ENCODE measurements around the gene DNAJB6.
"Not testable (repeated sequence)": the region's sequence is repeated elsewhere in the genome, so short reads cannot be mapped to it uniquely, and the experiment has no call there.

The DNAJB6 gene

GRCh38 chr7:157323401-157323800 lies 13.4 kb upstream of the DNAJB6 start:
- DNase-seq: no peak

GRCh38 chr7:157329447-157329846 lies 7.4 kb upstream of the DNAJB6 start:
- DNase-seq: no peak

- not testable (repeated sequence) for DNase-seq
Observed at GRCh38 chr7:157330567-157330966, 6.2 kb upstream of the DNAJB6 start.

DNA sequence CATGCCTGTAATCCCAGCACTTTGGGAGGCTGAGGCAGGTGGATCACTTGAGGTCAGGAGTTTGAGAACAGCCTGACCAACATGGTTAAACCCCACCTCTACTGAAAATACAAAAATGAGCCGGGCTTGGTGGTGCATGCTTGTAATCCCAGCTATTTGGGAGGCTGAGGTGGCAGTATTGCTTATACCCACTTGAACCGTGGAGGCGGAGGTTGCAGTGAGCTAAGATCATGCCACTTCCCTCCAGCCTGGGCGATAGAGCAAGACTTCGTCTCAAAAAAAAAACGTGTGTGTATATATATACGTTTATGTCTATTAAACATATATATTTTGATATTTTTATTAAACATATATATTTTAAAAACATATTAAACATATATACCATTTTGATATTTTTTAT lies 5.8 kb upstream of the DNAJB6 start:
- DNase-seq: not testable (repeated sequence)

GRCh38 chr7:157335236-157335635 lies 1.6 kb upstream of the DNAJB6 start:
- no peak for DNase-seq

DNA sequence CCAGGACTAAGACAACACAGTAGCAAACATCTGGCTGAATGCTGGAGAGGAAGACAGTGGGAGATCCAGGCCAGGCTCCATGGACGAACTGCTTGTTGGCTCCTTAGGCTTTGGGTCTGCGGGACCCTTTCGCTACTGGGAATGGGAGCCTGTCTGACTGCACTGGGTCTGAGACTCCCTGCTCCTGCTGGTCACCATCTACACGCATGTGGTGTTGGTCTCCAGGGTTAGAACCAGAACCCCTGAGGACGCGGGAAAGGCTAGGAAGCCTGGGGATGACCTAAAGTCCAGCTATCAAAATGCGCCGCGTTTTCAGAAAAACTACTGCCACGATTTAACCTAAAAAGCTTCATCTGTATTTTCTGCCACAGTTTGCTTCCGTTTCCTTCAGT lies 817 bp upstream of the DNAJB6 start:
- no peak for DNase-seq

GRCh38 chr7:157337316-157338149 lies 729 bp downstream of the DNAJB6 start:
- peak; percentile 47 for DNase-seq

- peak; percentile 70 for DNase-seq
Observed at GRCh38 chr7:157339777-157340677, 3.2 kb downstream of the DNAJB6 start.

DNA sequence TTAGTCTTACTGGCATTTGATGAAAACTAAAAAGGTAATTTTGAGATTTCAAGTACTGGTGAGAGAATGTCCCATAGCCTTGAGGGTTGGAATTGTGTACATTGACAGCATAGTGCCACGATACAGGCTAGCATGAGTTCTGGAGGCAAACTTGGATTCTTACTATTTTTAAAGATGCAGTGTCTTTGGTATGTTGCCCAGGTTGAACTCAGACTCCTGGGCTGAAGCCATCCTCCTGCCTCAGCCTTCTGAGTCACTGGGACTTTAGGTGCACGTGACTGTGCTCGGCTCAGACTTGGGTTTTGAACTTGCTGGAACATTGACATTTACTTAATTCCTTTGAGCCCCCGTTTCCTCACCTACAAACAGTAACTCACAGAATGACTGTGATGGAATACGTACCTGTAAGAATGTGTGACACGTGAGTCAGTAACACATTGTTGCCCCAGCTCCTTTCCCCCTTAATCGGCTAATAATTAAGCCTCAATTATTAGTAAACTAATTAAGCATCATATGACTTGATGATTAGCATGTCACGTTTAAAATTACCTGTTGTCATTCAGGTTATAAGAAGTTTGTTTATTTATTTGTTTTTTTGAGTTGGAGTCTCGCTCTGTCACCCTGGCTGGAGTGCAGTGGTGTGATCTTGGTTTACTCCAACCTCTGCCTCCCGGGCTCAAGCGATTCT lies 10.6 kb downstream of the DNAJB6 start:
- peak; percentile 60 for DNase-seq

GRCh38 chr7:157348548-157348947 lies 11.7 kb downstream of the DNAJB6 start:
- no peak for DNase-seq

DNA sequence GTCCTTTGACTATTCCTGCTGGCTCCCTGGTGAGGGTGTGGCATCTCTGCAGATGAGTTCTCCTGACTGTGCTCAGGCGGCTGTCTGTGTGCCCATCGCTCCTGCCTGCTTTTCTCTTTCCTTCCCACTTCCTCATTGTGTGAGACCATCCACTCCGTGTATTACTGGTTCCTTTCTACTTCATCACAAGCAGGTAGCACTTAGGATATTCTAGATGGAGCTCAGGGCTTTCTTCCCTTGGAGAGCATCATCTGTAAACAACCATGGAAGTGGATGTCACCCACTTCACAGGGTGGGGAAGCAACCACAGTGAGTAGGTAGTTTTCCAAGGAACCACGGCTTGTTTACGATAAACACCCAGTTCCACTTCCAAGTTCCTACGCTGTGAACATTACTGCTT lies 15.7 kb downstream of the DNAJB6 start:
- DNase-seq: no peak

- no peak for DNase-seq
Observed at GRCh38 chr7:157355784-157356511, 19.1 kb downstream of the DNAJB6 start.

- no peak for DNase-seq
Observed at GRCh38 chr7:157357129-157358040, 20.6 kb downstream of the DNAJB6 start.

DNA sequence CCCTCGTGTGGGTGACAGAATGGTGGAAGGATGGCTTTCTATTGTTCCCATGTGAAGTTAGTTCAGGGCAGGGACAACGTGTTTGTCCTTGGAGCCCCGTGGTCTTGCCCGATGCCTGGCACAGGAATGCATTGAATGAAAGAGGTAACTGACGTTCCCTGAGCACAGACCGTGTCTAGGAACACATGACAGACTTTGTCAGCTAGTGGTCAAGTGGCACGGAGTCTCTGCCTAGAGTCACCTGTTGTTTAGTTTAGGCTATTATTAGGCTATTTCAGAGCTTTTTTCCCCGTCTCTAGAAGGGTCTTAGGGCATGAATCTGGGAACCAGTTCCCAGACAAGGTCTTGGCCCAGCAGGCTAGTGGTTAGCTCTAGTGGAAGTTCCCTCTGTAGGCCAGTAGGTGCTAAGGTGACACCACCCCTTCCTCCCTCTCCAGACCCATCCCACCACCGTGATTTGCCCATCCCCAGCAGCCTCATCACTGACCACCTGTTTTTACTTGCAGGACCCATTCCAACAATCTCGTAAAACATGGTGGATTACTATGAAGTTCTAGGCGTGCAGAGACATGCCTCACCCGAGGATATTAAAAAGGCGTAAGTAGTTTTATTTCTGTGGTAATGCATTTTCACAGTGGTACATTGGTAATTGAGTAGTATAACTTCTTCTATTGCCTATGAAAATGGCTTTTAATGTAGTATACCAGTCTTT lies 21.4 kb downstream of the DNAJB6 start:
- DNase-seq: no peak

GRCh38 chr7:157358753-157359096 lies 21.9 kb downstream of the DNAJB6 start:
- no peak for DNase-seq

DNA sequence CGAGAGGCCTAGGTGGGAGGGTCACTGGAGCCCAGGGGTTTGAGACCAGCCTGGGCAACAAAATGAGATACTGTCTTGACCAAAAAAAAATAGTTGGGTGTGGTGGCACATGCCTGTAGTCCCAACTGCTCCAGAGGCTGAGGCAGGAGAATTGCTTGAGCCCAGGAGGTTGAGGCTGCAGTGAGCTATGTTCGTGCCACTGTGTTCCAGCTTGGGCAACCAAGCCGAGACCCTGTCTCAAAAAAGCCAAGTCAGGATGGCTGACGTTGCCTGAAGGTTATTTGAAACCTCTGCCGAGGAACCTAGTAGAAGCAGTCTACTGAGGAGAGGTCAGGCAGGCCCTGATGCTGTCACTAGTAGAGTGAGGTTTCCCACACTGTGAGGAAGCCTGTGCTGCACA lies 22.8 kb downstream of the DNAJB6 start:
- no peak for DNase-seq

DNA sequence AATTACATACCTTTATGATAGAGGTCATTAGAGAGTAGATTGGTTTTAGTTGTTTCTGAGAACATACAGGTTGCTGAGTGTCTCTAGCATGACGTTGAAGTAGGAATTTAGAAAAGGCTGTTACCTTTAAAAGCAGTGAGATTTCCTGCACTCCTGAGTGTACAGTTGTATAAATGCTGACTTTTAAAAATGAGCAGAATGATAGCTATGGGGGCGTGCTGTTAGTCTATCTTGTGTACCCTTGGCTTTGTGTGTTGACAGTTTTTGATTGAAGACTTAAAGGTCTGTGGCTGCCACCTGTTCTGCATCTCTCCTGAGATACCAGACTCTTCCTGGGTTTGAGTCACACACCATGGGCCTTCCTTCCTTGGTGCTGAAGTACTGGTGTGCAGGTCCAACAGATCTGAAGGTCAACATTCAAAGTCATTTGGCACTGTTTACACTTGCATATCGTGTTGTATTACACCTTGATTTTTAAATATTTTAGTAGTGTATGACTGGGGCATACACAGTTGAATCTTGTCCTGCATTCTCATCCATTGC lies 23.8 kb downstream of the DNAJB6 start:
- DNase-seq: no peak

GRCh38 chr7:157361537-157361936 lies 24.7 kb downstream of the DNAJB6 start:
- no peak for DNase-seq

- DNase-seq: no peak
Observed at GRCh38 chr7:157362729-157363128, 25.9 kb downstream of the DNAJB6 start.

DNA sequence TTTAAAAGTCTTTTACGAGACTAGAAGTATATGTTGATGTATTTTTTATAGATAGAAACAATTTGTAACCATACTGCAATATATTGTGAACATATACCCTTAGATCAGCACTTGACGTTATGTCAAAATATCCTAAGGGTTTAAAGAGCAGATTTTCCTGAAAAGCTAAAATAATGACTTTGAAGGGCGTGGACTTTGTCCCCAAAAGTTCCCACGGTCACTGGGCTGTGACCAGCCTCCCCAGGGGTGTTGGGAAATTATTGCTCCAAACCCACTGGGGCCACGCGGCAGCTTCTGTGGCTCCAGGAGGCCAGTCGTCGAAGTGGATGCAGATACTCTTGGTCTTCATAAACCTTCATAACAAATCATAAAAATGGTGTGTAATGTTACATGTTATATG lies 29.9 kb downstream of the DNAJB6 start:
- DNase-seq: no peak
